Measurements from ENCODE around the gene DYRK4.

The DYRK4 gene

DNA sequence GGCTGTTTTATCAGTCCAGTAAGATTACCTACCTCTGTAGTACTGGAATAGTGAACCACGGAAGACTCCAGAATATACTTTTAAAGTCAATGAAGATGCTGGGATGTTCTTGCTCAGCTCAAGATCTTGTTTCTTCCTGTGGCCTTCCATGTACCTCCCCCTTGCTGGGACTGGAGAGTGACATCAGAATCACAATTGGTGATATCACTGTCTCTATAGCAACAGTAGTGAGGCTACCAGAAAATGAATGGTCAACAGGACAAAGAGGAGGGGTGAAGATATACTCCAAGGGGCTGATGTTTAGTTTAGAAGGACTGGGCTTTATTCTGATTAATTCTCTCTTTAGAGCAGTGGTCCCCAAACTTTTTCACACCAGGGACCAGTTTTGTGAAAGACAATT is 83.0 kb downstream of the DYRK4 start:
- TF ChIP-seq, protein P1, sequence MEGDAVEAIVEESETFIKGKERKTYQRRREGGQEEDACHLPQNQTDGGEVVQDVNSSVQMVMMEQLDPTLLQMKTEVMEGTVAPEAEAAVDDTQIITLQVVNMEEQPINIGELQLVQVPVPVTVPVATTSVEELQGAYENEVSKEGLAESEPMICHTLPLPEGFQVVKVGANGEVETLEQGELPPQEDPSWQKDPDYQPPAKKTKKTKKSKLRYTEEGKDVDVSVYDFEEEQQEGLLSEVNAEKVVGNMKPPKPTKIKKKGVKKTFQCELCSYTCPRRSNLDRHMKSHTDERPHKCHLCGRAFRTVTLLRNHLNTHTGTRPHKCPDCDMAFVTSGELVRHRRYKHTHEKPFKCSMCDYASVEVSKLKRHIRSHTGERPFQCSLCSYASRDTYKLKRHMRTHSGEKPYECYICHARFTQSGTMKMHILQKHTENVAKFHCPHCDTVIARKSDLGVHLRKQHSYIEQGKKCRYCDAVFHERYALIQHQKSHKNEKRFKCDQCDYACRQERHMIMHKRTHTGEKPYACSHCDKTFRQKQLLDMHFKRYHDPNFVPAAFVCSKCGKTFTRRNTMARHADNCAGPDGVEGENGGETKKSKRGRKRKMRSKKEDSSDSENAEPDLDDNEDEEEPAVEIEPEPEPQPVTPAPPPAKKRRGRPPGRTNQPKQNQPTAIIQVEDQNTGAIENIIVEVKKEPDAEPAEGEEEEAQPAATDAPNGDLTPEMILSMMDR (IDR thresholded peaks at IDR 0.05; ENCODE audit: insufficient read depth, missing control alignments) = no peak
- no peak for DNase-seq (ENCODE audit: insufficient read length, low spot score)
- FAIRE-seq = no peak

DNA sequence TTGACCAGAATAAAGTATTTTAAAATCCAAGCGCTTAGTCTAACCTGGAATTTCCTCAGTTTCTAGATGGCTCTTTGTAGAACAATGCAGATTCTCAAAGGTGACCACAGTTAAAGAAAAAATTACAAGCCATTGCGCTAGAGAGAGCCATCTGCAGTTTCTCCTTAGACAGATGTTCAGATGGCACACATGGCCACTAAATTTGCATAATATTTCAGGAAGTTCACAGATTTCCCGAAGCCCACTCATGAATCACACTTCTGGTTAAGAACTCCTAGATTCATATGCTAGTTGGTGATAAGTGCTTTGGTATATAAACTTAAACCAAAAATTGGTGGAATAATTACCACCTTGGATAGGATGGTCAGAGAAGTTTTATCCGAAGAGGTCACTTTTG is 86.1 kb downstream of the DYRK4 start:
- FAIRE-seq = no peak
- DNase-seq (ENCODE audit: insufficient read length, low spot score) = no peak

GRCh38 chr12:4648501-4649357 is 86.7 kb downstream of the DYRK4 start, which contains the start of the genes AKAP3 and NDUFA9:
AKAP3 (minus strand) TSS chr12:4649051; CDS start chr12:4638196, 10,855 bp downstream.
NDUFA9 (plus strand) TSS chr12:4649114; CDS start chr12:4649127, 13 bp downstream.
- FAIRE-seq = peak; percentile 63
- no peak for DNase-seq (ENCODE audit: insufficient read length, low spot score)
- TF ChIP-seq, protein P1 (IDR thresholded peaks at IDR 0.05; ENCODE audit: insufficient read depth, missing control alignments) = no peak

More for the DNA sequence above, 86.1 kb downstream of the DYRK4 start:
- TF ChIP-seq, protein P1 (IDR thresholded peaks at IDR 0.05; ENCODE audit: insufficient read depth, missing control alignments) = no peak

GRCh38 chr12:4649358-4649661 is 87.3 kb downstream of the DYRK4 start:
- DNase-seq (ENCODE audit: insufficient read length, low spot score) = no peak
- TF ChIP-seq, protein P1 (IDR thresholded peaks at IDR 0.05; ENCODE audit: insufficient read depth, missing control alignments) = no peak

DNA sequence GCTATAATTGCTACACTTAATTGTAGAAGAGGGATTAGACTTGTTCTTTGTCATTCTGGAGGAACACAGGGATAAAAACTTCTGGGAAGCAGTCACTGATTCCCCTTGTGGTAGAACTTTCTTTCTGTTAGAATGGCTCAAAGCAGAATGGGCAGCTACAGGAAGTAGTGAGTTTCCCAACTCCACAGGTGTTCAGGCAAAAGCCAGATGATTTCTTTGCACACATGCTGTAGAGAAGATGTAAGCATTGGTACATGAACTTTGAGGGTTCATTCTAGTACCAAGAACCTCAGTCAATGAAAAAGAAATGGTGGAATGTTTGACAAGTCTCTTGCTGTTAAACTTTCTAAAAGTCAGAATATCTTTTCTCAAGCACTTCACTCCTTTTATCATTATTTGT is 91.2 kb downstream of the DYRK4 start:
- TF ChIP-seq, protein P1 (IDR thresholded peaks at IDR 0.05; ENCODE audit: insufficient read depth, missing control alignments) = no peak
- FAIRE-seq (no peak), DNase-seq (ENCODE audit: insufficient read length, low spot score) (no peak)

More at GRCh38 chr12:4649358-4649661, 87.3 kb downstream of the DYRK4 start:
- FAIRE-seq = no peak

GRCh38 chr12:4653691-4654090 is 91.7 kb downstream of the DYRK4 start:
- DNase-seq (ENCODE audit: insufficient read length, low spot score) = no peak
- FAIRE-seq = no peak
- TF ChIP-seq, protein P1 (IDR thresholded peaks at IDR 0.05; ENCODE audit: insufficient read depth, missing control alignments) = no peak
